B cell (primary cell): ENCODE data around the gene NAGLU. TPM values are rescaled to one million over a fixed set of nuclear protein-coding genes. Genes with fewer than 3 reads are reported as not detected.
"Not testable (repeated sequence)": the region's sequence is repeated elsewhere in the genome, so short reads cannot be mapped to it uniquely, and the experiment has no call there.

ENCODE experiments used
- ATAC-seq: fragments of 200-7000 bp; cut with Tn5 transposase; one replicate; pipeline ENCODE4 v1.10.0; 2021; ENCODE audit warnings: low read depth, mild to moderate bottlenecking, moderate number of reproducible peaks, moderate library complexity
- CTCF ChIA-PET: fragments of 350-600 bp; sonication (Branson Sonifier 250); formaldehyde crosslinking; loops from one replicate; lab custom pipeline; 2021; ENCODE audit warnings: antibody characterized with exemption, inconsistent platforms; lab: Charles Lee
- POLR2A ChIA-PET: fragments of 350-600 bp; sonication (Branson Sonifier 250); formaldehyde crosslinking; loops from one replicate; lab custom pipeline; 2021; ENCODE audit warnings: antibody characterized with exemption; lab: Charles Lee
- DNase-seq: peaks from one replicate; pipeline ENCODE4 v3.0.0; 2013
- H2AFZ ChIP-seq: 2 replicates; pipeline ENCODE4 v1.6.1; 2012; ENCODE audit warnings: mild to moderate bottlenecking, low read depth, low read length; ENCODE audit not compliant: insufficient read depth, poor library complexity, severe bottlenecking
- H3K27ac ChIP-seq, 2 donors: 1 replicate in 1 of 2; 2 replicates in 1 of 2; pipeline ENCODE4 v1.5.1; 2012 to 2013; ENCODE audit warnings: low read length in 2 of 2, mild to moderate bottlenecking in 2 of 2, moderate library complexity in 1 of 2
- H3K27me3 ChIP-seq, 4 experiments: fragments of 200-600 bp in 1 of 4; sonication (generic) in 1 of 4; replicated peaks in 1 of 4; 1 replicate in 2 of 4; 2 replicates in 2 of 4; pipeline versions ENCODE4 v1.6.1 to v1.7.0; 2013 to 2016; ENCODE audit warnings: low read length in 3 of 4, mild to moderate bottlenecking in 2 of 4, mixed read lengths in 1 of 4, moderate library complexity in 1 of 4; ENCODE audit not compliant: insufficient read depth in 4 of 4, control insufficient read depth in 3 of 4; ENCODE audit errors: control extremely low read depth in 1 of 4
- H3K36me3 ChIP-seq, 2 experiments: replicated peaks in 1 of 2; 1 replicate in 1 of 2; 2 replicates in 1 of 2; pipeline versions ENCODE4 v1.6.1 to v1.7.1; 2013; ENCODE audit warnings: low read length in 1 of 2; ENCODE audit not compliant: insufficient read depth in 2 of 2, control insufficient read depth in 1 of 2; ENCODE audit errors: control extremely low read depth in 1 of 2, extremely low read depth in 1 of 2
- H3K4me1 ChIP-seq, 2 donors: fragments of 200-600 bp in 1 of 2; sonication (generic) in 1 of 2; 1 replicate in 1 of 2; 2 replicates in 1 of 2; pipeline versions ENCODE4 v1.5.1 to v1.6.1; 2013 to 2017; ENCODE audit warnings: low read length in 2 of 2; ENCODE audit not compliant: control insufficient read depth in 2 of 2, insufficient read depth in 2 of 2
- H3K4me2 ChIP-seq: replicated peaks from 2 replicates; pipeline ENCODE3; 2012; ENCODE audit warnings: mild to moderate bottlenecking, low read depth, low read length; ENCODE audit not compliant: poor library complexity, severe bottlenecking
- H3K4me3 ChIP-seq, 5 experiments: fragments of 200-600 bp in 1 of 5; sonication (generic) in 1 of 5; 1 replicate in 3 of 5; 2 replicates in 2 of 5; pipeline versions ENCODE4 v1.5.1 to v1.7.0; 2011 to 2016; ENCODE audit warnings: low read length in 4 of 5, mild to moderate bottlenecking in 4 of 5, low read depth in 2 of 5, control low read depth in 1 of 5, moderate library complexity in 1 of 5; ENCODE audit not compliant: insufficient read depth in 1 of 5; ENCODE audit errors: control extremely low read depth in 1 of 5, extremely low read depth in 1 of 5
- H3K79me2 ChIP-seq: fragments of 200-600 bp; sonication (generic); one replicate; pipeline ENCODE4 v1.6.0; 2016; ENCODE audit warnings: low read length; ENCODE audit not compliant: control insufficient read depth, insufficient read depth
- H3K9ac ChIP-seq: fragments of 200-600 bp; sonication (generic); 2 replicates; pipeline ENCODE4 v1.6.1; 2017; ENCODE audit warnings: mild to moderate bottlenecking, low read length, moderate library complexity
- H3K9me3 ChIP-seq, 3 donors: one replicate each; pipeline versions ENCODE4 v1.6.1 to v1.7.1; 2013; ENCODE audit warnings: low read length in 2 of 3; ENCODE audit not compliant: control insufficient read depth in 2 of 3, insufficient read depth in 1 of 3; ENCODE audit errors: control extremely low read depth in 1 of 3
- H4K20me1 ChIP-seq: 2 replicates; pipeline ENCODE4 v1.6.0; 2012; ENCODE audit warnings: mild to moderate bottlenecking, low read length; ENCODE audit not compliant: insufficient read depth, control insufficient read depth, poor library complexity, severe bottlenecking
- H3K27ac Mint-ChIP-seq: one replicate; pipeline ENCODE4 v1.8.0; 2021; ENCODE audit warnings: mixed read lengths
- H3K27me3 Mint-ChIP-seq: one replicate; pipeline ENCODE4 v1.8.0; 2021; ENCODE audit warnings: mixed read lengths
- H3K4me1 Mint-ChIP-seq: one replicate; pipeline ENCODE4 v1.8.0; 2021; ENCODE audit warnings: mixed read lengths
- H3K4me3 Mint-ChIP-seq: one replicate; pipeline ENCODE4 v1.8.0; 2021; ENCODE audit warnings: mixed read lengths
- H3K9me3 Mint-ChIP-seq: one replicate; pipeline ENCODE4 v1.8.0; 2022; ENCODE audit warnings: mixed read lengths; ENCODE audit not compliant: insufficient read depth
- CTCF ChIP-seq: fragments of 200-600 bp; IDR thresholded peaks from one replicate; pipeline ENCODE4 v1.8.0; 2022; ENCODE audit warnings: antibody characterized with exemption, mild to moderate bottlenecking
- EZH2 ChIP-seq: IDR thresholded peaks from 2 replicates; pipeline ENCODE4 v1.6.1; 2012; ENCODE audit warnings: borderline replicate concordance, low read depth, mild to moderate bottlenecking, moderate library complexity, low read length; ENCODE audit not compliant: insufficient read depth, poor library complexity, severe bottlenecking
- WGBS: methylation state at CpG from one replicate; pipeline ENCODE4 v1.1.5; 2013; ENCODE audit warnings: missing lambda C conversion rate; ENCODE audit not compliant: insufficient coverage; 5-methylcytosine and 5-hydroxymethylcytosine counted together
- intact Hi-C: fragments of 100-400 bp; cut with micrococcal nuclease; formaldehyde crosslinking; loops from one replicate; pipeline ENCODE4 v1.10.0; 2022
- polyA plus RNA-seq: library from polyadenylated mRNA; depleted of rRNA; stranded (reverse); fragments of >200 nt; gene quantifications from 2 replicates; pipeline ENCODE4 v1.2.3, GENCODE V29; 2012
- total RNA-seq, 2 donors: library from RNA; stranded (reverse); fragments of 120-200 nt in 1 of 2; gene quantifications; 1 replicate in 1 of 2; 2 replicates in 1 of 2; pipeline versions ENCODE4 v1.2.3 to v1.2.4, GENCODE V29; 2013 to 2022

The NAGLU gene
- total and polyA plus RNA-seq, 2 donors (not counting 1 experiment from before 2014, with no cell fraction given), result 44.8 to 52.4 TPM

GRCh38 chr17:42537826-42538451, 1.9 kb downstream of the NAGLU start:
- Mint-ChIP-seq H3K4me3 (peak overlapping the region; percentile 93), H3K27me3 (no peaks in the 10 kb centered on the region), H3K9me3 (no peaks in the 10 kb centered on the region), H3K4me1 (peaks cover 33% of the 10 kb centered on the region), H3K27ac (peak overlapping the region; percentile 75)
- Histone ChIP-seq H3K4me1 (peaks cover 17 to 21% of the 10 kb centered on the region in 2 donors), H3K27ac (no peak overlapping the region), H2AFZ (no peak overlapping the region), H4K20me1 (peaks cover 19% of the 10 kb centered on the region), H3K9ac (no peak overlapping the region), H3K36me3 (peaks cover 0 to 19% of the 10 kb centered on the region in 2 experiments), H3K4me3 (no peak overlapping the region), H3K9me3 (no peaks in the 10 kb centered on the region), H3K4me2 (peak overlapping the region; percentile 22), H3K79me2 (peaks cover 27% of the 10 kb centered on the region), H3K27me3 (no peaks in the 10 kb centered on the region)
- intact Hi-C loops, result loop anchor here (2.0 to 5.0 kb wide), 3 partner anchors 17 to 633 kb away; partner anchors contain the start of genes NBR1 and PLEKHH3
- no peak for TF ChIP-seq CTCF
- no peak for TF ChIP-seq EZH2
- DNase-seq, result no peak
- 100% methylated on average over 1 of the region's 5 CpGs for WGBS
- ATAC-seq, result no peak
- ChIA-PET CTCF (interaction anchor here (1.3 kb wide), 1 partner anchor 17 kb away, joined by 3 read pairs; no protein-coding TSS in a partner anchor), POLR2A (no interaction called here)

- H3K4me1 Mint-ChIP-seq, result peaks cover 31% of the 10 kb centered on the region
- peaks cover 0 to 19% of the 10 kb centered on the region in 2 experiments for H3K36me3 ChIP-seq
- ATAC-seq, result no peak
- H3K4me1 ChIP-seq, result peaks cover 17 to 21% of the 10 kb centered on the region in 2 donors
- intact Hi-C loops, result loop anchor here (5.0 kb wide), 1 partner anchor 139 kb away; the partner anchor contains the start of gene PLEKHH3
- ChIA-PET CTCF (interaction anchor here (1.1 to 1.3 kb wide), 2 partner anchors 10 to 16 kb away, joined by 3 to 4 read pairs; no protein-coding TSS in a partner anchor), POLR2A (no interaction called here)
- no peaks in the 10 kb centered on the region for H3K27me3 ChIP-seq
- no peak overlapping the region for H3K4me2 ChIP-seq
- no peak overlapping the region for H3K9ac ChIP-seq
- no peak overlapping the region for H3K4me3 Mint-ChIP-seq
- no peak overlapping the region for H3K27ac ChIP-seq
- H3K4me3 ChIP-seq, result no peak overlapping the region
- DNase-seq, result no peak
- TF ChIP-seq CTCF (no peak), EZH2 (no peak)
- H3K79me2 ChIP-seq, result peaks cover 27% of the 10 kb centered on the region
- H4K20me1 ChIP-seq, result peaks cover 19% of the 10 kb centered on the region
- H3K27me3 Mint-ChIP-seq, result no peaks in the 10 kb centered on the region
- H3K27ac Mint-ChIP-seq, result no peak overlapping the region
- H3K9me3 Mint-ChIP-seq, result no peaks in the 10 kb centered on the region
- WGBS, result 97% methylated on average over 13 of the region's 14 CpGs
- no peaks in the 10 kb centered on the region for H3K9me3 ChIP-seq
- no peak overlapping the region for H2AFZ ChIP-seq
Measured at GRCh38 chr17:42538482-42538881, 2.4 kb downstream of the NAGLU start.

- Histone ChIP-seq H3K4me1 (peaks cover 11 to 14% of the 10 kb centered on the region in 2 donors), H3K36me3 (peaks cover 0 to 22% of the 10 kb centered on the region in 2 experiments), H4K20me1 (peaks cover 19% of the 10 kb centered on the region), H3K79me2 (peaks cover 25% of the 10 kb centered on the region)
- CTCF ChIA-PET, result interaction anchor here (0.7 kb wide), 1 partner anchor 160 kb away, joined by 3 read pairs; no protein-coding TSS in a partner anchor
- H3K27ac Mint-ChIP-seq, H3K4me3 ChIP-seq, H3K9me3 Mint-ChIP-seq, H3K9me3 ChIP-seq, H3K27ac ChIP-seq, H3K9ac ChIP-seq, H3K27me3 Mint-ChIP-seq, H2AFZ ChIP-seq, H3K27me3 ChIP-seq, H3K4me2 ChIP-seq, ATAC-seq, intact Hi-C loops, H3K4me3 Mint-ChIP-seq, DNase-seq: not testable (repeated sequence)
- peaks cover 22% of the 10 kb centered on the region for H3K4me1 Mint-ChIP-seq
- POLR2A ChIA-PET, result interaction anchor here (1.2 kb wide), 1 partner anchor 14 kb away, joined by 4 read pairs; no protein-coding TSS in a partner anchor
- 100% methylated on average over 3 of the region's 4 CpGs for WGBS
Measured at GRCh38 chr17:42540558-42540957, 4.5 kb downstream of the NAGLU start.
